GM10266 (cell line): ENCODE measurements around the gene KIF7.

Experiments
- DNase-seq: peaks from one replicate; pipeline ENCODE4 v3.0.0; 2012; ENCODE audit errors: extremely low spot score
- TF ChIP-seq, protein P1 (sequence below): IDR thresholded peaks from 2 replicates; pipeline ENCODE4 v1.5.1; 2012; ENCODE audit warnings: mild to moderate bottlenecking, low read depth; ENCODE audit not compliant: control insufficient read depth, insufficient read depth; ENCODE audit errors: missing control alignments

The KIF7 gene

DNA sequence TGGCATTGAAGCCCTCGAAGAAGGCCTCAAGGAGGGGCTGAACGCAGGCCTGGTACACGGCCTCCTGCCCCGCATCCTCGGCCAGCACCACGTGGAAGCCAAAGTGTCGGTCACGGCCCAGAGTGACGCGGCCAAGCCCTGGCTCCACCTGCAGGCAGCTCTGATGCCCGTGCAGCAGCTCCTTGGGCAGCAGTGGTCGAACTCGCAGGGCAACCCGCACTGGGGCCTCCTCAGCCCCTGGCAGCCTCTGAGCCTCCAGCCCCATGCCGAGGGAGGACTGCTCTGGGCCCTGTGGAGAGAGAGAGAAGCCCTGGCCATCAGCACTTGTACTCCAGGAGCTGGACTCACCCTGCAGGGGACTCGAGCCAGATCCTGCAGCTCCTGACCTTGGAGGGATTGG, 2.6 kb downstream of the KIF7 start:
- TF ChIP-seq, protein P1, sequence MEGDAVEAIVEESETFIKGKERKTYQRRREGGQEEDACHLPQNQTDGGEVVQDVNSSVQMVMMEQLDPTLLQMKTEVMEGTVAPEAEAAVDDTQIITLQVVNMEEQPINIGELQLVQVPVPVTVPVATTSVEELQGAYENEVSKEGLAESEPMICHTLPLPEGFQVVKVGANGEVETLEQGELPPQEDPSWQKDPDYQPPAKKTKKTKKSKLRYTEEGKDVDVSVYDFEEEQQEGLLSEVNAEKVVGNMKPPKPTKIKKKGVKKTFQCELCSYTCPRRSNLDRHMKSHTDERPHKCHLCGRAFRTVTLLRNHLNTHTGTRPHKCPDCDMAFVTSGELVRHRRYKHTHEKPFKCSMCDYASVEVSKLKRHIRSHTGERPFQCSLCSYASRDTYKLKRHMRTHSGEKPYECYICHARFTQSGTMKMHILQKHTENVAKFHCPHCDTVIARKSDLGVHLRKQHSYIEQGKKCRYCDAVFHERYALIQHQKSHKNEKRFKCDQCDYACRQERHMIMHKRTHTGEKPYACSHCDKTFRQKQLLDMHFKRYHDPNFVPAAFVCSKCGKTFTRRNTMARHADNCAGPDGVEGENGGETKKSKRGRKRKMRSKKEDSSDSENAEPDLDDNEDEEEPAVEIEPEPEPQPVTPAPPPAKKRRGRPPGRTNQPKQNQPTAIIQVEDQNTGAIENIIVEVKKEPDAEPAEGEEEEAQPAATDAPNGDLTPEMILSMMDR: no peak

DNA sequence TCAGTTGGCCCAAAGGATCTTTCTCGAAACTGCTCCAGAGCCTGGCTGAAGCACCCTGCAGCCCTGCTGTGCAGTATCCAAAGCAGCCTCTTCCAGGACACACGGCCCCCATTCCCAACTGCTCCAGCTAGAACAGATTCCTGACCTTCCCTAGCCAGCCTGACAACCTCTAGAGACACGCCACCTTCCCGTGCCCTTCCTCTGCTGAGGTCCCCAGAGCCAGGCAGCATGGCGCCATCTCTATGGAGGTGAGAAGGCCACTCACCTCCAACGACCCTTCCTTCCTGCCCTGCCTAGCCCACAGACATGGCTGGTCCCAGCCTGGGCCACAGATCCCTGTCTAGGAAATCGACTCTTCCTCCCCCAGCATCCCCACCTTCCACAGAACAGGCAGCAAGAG, 3.1 kb downstream of the KIF7 start:
- TF ChIP-seq, protein P1: no peak

More for the DNA sequence above, 2.6 kb downstream of the KIF7 start:
- no peak for DNase-seq

DNA sequence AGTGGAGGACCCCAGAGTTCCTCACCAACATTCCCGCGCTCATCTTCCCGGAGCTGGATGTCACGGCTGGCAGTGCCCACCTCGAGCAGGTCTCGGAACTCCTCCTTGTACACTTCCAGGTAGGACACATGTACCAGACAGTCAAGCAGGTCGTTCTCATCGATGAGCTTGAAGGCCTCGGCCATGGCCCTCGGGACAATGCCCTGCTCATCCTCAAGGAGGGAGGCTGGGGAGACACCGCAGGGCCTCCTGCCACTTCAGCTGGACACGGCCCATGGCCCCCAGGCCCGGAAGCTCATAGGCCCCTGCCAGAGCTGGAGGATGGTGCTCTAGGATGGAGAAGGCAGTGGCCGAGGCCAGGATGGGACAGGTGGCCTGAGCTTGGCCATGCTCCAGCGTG, 5.6 kb downstream of the KIF7 start:
- TF ChIP-seq, protein P1: no peak
- no peak for DNase-seq

More for the DNA sequence above, 3.1 kb downstream of the KIF7 start:
- no peak for DNase-seq

DNA sequence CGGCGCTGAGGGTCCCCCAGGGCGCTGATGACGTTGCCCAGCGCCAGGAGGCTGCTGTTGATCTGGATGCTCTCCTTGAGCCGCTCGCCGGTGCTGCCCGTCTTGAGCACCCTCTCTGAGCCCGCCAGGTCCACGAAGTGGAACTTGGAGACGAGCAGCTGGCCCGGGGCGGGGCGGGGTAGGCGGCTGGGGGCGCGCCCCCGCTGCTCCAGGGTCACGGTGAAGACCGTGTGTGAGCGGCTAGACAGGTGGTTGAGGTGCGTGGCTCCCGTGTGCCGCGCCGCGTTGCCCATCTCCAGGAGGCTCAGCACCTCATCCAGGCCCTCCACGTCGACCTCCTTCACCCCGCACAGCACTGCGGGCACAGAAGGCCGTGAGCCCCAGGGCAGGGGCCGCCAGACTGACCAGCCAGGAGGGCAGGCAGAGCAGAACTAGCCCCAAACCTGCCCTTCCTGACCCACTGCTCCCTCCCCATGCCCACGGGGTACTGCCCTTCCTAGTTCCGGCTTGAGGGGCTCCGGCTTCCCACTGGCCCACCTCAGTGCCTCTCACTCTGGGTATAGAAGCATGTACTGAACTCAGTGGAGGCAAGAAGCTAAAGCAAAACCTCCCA, 6.1 kb downstream of the KIF7 start:
- no peak for DNase-seq
- TF ChIP-seq, protein P1: no peak

DNA sequence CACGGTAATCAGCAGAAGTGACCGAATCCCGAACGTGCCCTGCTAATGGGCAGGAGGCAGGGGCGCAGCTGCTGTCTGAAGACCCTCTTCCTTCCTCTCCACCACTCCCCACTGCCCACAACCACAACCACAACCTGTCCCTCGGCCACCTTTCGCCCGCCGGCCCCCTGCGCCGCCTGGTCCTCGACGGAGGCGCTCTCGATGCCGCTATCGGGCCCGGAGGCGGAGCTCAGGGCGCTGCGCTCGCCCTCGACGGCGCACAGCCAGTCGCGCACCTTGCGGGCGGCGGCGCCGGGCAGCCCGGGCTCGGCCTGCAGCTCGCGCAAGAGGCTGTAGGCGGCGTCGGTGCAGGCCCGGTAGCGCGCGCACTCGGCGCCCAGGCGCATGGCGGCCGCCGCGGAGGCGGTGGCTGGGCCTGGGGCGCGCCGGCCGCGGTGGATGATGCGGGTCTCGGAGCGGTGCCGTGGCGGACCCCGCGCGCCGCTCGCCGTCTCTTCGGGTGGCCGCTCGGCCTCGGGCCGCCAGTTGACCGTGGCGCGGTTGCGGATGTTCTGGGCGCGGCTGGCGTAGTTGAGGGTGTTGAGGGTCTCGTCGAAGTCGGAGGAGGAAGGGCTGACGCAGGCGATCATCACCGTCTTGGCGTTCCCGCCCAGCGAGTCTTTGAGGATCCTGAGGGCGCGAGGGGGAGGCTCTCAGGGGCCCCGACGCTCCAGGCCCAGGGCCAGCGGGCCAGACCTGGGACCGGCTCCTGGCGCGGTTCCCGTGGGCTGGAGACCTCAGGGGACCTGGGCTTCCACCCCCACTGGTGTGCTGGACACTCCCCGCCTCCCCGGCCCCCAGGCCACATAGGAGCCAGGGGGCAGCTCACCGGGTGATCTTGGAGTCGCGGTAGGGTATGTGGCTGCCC, 6.9 kb downstream of the KIF7 start:
- TF ChIP-seq, protein P1: no peak
- no peak for DNase-seq

DNA sequence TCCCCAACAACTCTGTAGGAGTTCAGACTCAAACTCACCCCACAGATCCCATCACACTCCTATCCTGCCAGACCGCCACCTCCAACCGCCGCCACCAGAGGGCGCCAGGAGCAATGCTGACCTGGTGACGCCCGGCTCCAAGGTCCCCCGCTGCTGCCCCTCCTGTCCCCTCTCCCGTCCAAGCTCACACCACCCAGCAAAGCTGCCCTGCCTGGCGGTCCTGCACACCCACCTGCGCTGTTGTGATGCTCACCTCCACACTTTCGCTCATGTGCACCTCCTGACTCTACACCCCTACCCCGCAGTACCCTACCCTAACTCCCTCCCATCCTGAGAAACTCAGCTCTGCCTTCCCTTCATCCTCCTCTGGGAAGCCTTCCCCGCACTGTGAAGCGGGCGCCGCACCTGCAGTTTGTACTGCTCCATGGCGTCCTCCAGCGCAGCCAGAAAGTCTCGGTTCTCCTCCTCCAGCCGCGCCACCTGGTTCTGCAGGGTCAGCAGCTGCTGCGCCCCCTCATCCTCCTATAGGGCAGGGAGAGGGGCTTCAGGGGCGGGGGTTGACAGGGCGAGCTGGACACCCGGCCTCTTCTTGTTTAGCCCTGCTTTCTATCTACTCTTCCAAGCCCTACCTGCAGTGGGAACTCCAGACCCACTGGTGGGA, 7.9 kb downstream of the KIF7 start:
- peak; percentile 91 for DNase-seq

More for the DNA sequence above, 7.9 kb downstream of the KIF7 start:
- TF ChIP-seq, protein P1: peak; percentile 93
